HEK293 (cell line): ENCODE results near the gene NLRC4.

Experiments
- BCL11A ChIP-seq: fragments of 450-650 bp; formaldehyde crosslinking; IDR thresholded peaks from 2 replicates; pipeline ENCODE4 v1.5.1; 2016; ENCODE audit warnings: low read depth, missing biosample characterization, missing genetic modification characterization
- ZBTB8A ChIP-seq: fragments of 450-650 bp; formaldehyde crosslinking; IDR thresholded peaks from 2 replicates; pipeline ENCODE4 v1.5.1; 2016; ENCODE audit warnings: missing biosample characterization, missing genetic modification characterization
- ZNF121 ChIP-seq: fragments of 450-650 bp; formaldehyde crosslinking; IDR thresholded peaks from 2 replicates; pipeline ENCODE4 v1.5.1; 2016; ENCODE audit warnings: missing biosample characterization, missing genetic modification characterization
- ZNF175 ChIP-seq: fragments of 450-650 bp; formaldehyde crosslinking; IDR thresholded peaks from 2 replicates; pipeline ENCODE4 v1.5.1; 2016; ENCODE audit warnings: missing biosample characterization, missing genetic modification characterization
- ZNF19 ChIP-seq: fragments of 450-650 bp; formaldehyde crosslinking; IDR thresholded peaks from 2 replicates; pipeline ENCODE4; 2016; ENCODE audit warnings: missing biosample characterization, missing genetic modification characterization, low read depth
- ZNF223 ChIP-seq: fragments of 450-650 bp; formaldehyde crosslinking; IDR thresholded peaks from 2 replicates; pipeline ENCODE4 v1.5.1; 2016; ENCODE audit warnings: missing biosample characterization, missing genetic modification characterization
- ZNF239 ChIP-seq: fragments of 450-650 bp; formaldehyde crosslinking; IDR thresholded peaks from 2 replicates; pipeline ENCODE4 v1.5.1; 2016; ENCODE audit warnings: missing biosample characterization, missing genetic modification characterization
- TF ChIP-seq, protein P1 (sequence below): fragments of 450-650 bp; formaldehyde crosslinking; conservative IDR thresholded peaks from 2 replicates; pipeline ENCODE4 v1.5.1; 2016; ENCODE audit warnings: low read depth, missing biosample characterization, missing genetic modification characterization
- TF ChIP-seq, protein P2 (sequence below): fragments of 450-650 bp; formaldehyde crosslinking; IDR thresholded peaks from 2 replicates; pipeline ENCODE4 v1.5.1; 2016; ENCODE audit warnings: missing biosample characterization, missing genetic modification characterization
- TF ChIP-seq, protein P3 (sequence below): fragments of 450-650 bp; formaldehyde crosslinking; IDR thresholded peaks from 2 replicates; pipeline ENCODE4 v1.5.1; 2016; ENCODE audit warnings: missing biosample characterization, missing genetic modification characterization

DNA sequence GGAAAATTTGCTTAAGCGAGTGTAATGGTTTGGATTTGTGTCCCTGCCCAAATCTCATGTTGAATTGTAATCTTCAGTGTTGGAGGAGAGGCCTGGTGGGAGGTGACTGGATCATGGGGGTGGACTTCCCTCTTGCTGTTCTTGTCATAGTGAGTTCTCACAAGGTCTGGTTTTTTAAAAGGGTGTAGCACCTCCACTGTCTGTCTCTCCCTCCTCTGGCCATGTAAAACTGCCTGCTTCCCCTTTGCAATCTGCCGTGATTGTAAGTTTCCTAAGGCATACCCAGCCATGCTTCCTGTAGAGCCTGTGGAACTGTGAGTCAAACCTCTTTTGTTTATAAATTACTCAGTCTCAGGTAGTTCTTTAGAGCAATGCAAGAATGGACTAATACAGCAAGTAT, 19.6 kb upstream of the NLRC4 start:
- TF ChIP-seq, protein P1, sequence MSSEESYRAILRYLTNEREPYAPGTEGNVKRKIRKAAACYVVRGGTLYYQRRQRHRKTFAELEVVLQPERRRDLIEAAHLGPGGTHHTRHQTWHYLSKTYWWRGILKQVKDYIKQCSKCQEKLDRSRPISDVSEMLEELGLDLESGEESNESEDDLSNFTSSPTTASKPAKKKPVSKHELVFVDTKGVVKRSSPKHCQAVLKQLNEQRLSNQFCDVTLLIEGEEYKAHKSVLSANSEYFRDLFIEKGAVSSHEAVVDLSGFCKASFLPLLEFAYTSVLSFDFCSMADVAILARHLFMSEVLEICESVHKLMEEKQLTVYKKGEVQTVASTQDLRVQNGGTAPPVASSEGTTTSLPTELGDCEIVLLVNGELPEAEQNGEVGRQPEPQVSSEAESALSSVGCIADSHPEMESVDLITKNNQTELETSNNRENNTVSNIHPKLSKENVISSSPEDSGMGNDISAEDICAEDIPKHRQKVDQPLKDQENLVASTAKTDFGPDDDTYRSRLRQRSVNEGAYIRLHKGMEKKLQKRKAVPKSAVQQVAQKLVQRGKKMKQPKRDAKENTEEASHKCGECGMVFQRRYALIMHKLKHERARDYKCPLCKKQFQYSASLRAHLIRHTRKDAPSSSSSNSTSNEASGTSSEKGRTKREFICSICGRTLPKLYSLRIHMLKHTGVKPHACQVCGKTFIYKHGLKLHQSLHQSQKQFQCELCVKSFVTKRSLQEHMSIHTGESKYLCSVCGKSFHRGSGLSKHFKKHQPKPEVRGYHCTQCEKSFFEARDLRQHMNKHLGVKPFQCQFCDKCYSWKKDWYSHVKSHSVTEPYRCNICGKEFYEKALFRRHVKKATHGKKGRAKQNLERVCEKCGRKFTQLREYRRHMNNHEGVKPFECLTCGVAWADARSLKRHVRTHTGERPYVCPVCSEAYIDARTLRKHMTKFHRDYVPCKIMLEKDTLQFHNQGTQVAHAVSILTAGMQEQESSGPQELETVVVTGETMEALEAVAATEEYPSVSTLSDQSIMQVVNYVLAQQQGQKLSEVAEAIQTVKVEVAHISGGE (tag by site-specific recombination) = no peak
- TF ChIP-seq, protein P2, sequence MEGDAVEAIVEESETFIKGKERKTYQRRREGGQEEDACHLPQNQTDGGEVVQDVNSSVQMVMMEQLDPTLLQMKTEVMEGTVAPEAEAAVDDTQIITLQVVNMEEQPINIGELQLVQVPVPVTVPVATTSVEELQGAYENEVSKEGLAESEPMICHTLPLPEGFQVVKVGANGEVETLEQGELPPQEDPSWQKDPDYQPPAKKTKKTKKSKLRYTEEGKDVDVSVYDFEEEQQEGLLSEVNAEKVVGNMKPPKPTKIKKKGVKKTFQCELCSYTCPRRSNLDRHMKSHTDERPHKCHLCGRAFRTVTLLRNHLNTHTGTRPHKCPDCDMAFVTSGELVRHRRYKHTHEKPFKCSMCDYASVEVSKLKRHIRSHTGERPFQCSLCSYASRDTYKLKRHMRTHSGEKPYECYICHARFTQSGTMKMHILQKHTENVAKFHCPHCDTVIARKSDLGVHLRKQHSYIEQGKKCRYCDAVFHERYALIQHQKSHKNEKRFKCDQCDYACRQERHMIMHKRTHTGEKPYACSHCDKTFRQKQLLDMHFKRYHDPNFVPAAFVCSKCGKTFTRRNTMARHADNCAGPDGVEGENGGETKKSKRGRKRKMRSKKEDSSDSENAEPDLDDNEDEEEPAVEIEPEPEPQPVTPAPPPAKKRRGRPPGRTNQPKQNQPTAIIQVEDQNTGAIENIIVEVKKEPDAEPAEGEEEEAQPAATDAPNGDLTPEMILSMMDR (tag by site-specific recombination) = no peak
- TF ChIP-seq ZNF121 (tag by site-specific recombination) (no peak), ZNF239 (tag by site-specific recombination) (no peak), ZNF175 (tag by site-specific recombination) (no peak), ZNF223 (tag by site-specific recombination) (no peak), ZBTB8A (no peak), BCL11A (tag by site-specific recombination) (no peak), ZNF19 (no peak)
- TF ChIP-seq, protein P3, sequence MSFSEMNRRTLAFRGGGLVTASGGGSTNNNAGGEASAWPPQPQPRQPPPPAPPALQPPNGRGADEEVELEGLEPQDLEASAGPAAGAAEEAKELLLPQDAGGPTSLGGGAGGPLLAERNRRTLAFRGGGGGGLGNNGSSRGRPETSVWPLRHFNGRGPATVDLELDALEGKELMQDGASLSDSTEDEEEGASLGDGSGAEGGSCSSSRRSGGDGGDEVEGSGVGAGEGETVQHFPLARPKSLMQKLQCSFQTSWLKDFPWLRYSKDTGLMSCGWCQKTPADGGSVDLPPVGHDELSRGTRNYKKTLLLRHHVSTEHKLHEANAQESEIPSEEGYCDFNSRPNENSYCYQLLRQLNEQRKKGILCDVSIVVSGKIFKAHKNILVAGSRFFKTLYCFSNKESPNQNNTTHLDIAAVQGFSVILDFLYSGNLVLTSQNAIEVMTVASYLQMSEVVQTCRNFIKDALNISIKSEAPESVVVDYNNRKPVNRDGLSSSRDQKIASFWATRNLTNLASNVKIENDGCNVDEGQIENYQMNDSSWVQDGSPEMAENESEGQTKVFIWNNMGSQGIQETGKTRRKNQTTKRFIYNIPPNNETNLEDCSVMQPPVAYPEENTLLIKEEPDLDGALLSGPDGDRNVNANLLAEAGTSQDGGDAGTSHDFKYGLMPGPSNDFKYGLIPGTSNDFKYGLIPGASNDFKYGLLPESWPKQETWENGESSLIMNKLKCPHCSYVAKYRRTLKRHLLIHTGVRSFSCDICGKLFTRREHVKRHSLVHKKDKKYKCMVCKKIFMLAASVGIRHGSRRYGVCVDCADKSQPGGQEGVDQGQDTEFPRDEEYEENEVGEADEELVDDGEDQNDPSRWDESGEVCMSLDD (tag by site-specific recombination) = no peak
